ENCODE measurements around the gene C1QTNF8. TPM values are rescaled to one million over a fixed set of nuclear protein-coding genes. Genes with fewer than 3 reads are reported as not detected.

The C1QTNF8 gene
- total RNA-seq, 1 experiment from 2014 or later: 0.39 TPM

- H3K27ac ChIP-seq (ENCODE audit: low read length): no peak overlapping the region
- BruUV-seq (replicated peaks): no TSS peak
- in situ Hi-C loops (cut with HindIII; ENCODE audit: low pct_unique_long_range_greater_than_20kb, low sequenced_read_pairs) (no loop called here), intact Hi-C loops (cut with micrococcal nuclease; ENCODE audit: unreplicated experiment) (no loop called here)
- H3K9me3 ChIP-seq (ENCODE audit: control insufficient read depth, insufficient read depth, low read depth, low read length): no peaks in the 10 kb centered on the region
- CTCF ChIA-PET: no interaction called here
- POLR2A ChIA-PET: no interaction called here
- DNase-seq (ENCODE audit: low read depth, low spot score): no peak
- no peaks in the 10 kb centered on the region for H3K36me3 ChIP-seq (ENCODE audit: control insufficient read depth, insufficient read depth, low read length)
- H3K27me3 ChIP-seq (ENCODE audit: control insufficient read depth, insufficient read depth, low read length): no peaks in the 10 kb centered on the region
- no peak; the same call in 1 of the 2 replicates for ATAC-seq
- peaks cover 10% of the 10 kb centered on the region for H3K4me1 ChIP-seq (ENCODE audit: control insufficient read depth, insufficient read depth, low read length)
- TF ChIP-seq REST (IDR thresholded peaks at IDR 0.05; ENCODE audit: insufficient read depth in 1 of 2, low read depth in 2 of 2, low read length in 1 of 2) (no peak), SIN3A (IDR thresholded peaks at IDR 0.05; ENCODE audit: borderline replicate concordance, insufficient read depth, low read depth, low read length) (no peak), TCF7L2 (IDR thresholded peaks at IDR 0.05; ENCODE audit: low read depth, low read length) (no peak), POLR2AphosphoS5 (IDR thresholded peaks at IDR 0.05; ENCODE audit: low read depth, low read length) (no peak)
- TF ChIP-seq, protein P1, sequence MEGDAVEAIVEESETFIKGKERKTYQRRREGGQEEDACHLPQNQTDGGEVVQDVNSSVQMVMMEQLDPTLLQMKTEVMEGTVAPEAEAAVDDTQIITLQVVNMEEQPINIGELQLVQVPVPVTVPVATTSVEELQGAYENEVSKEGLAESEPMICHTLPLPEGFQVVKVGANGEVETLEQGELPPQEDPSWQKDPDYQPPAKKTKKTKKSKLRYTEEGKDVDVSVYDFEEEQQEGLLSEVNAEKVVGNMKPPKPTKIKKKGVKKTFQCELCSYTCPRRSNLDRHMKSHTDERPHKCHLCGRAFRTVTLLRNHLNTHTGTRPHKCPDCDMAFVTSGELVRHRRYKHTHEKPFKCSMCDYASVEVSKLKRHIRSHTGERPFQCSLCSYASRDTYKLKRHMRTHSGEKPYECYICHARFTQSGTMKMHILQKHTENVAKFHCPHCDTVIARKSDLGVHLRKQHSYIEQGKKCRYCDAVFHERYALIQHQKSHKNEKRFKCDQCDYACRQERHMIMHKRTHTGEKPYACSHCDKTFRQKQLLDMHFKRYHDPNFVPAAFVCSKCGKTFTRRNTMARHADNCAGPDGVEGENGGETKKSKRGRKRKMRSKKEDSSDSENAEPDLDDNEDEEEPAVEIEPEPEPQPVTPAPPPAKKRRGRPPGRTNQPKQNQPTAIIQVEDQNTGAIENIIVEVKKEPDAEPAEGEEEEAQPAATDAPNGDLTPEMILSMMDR (IDR thresholded peaks at IDR 0.05): no peak
- H3K4me3 ChIP-seq (ENCODE audit: low read depth in 2 of 2, low read length in 2 of 2): no peak overlapping the region
These were observed 31.1 kb upstream of the C1QTNF8 start for GRCh38 chr16:1127101-1127500.

- H3K27ac ChIP-seq (ENCODE audit: low read length): no peak overlapping the region
- in situ Hi-C loops (cut with HindIII; ENCODE audit: low pct_unique_long_range_greater_than_20kb, low sequenced_read_pairs): no loop called here
- ChIA-PET CTCF (no interaction called here), POLR2A (no interaction called here)
- no peaks in the 10 kb centered on the region for H3K9me3 ChIP-seq (ENCODE audit: control insufficient read depth, insufficient read depth, low read depth, low read length)
- intact Hi-C loops (cut with micrococcal nuclease; ENCODE audit: unreplicated experiment): no loop called here
- DNase-seq (ENCODE audit: low read depth, low spot score) (no peak), ATAC-seq (peak; percentile 11; the same call in 1 of the 2 replicates)
- H3K36me3 ChIP-seq (ENCODE audit: control insufficient read depth, insufficient read depth, low read length): no peaks in the 10 kb centered on the region
- H3K27me3 ChIP-seq (ENCODE audit: control insufficient read depth, insufficient read depth, low read length): no peaks in the 10 kb centered on the region
- TF ChIP-seq SIN3A (IDR thresholded peaks at IDR 0.05; ENCODE audit: borderline replicate concordance, insufficient read depth, low read depth, low read length): no peak
- TF ChIP-seq, protein P1 (IDR thresholded peaks at IDR 0.05): no peak
- no peak for TF ChIP-seq POLR2AphosphoS5 (IDR thresholded peaks at IDR 0.05; ENCODE audit: low read depth, low read length)
- TF ChIP-seq TCF7L2 (IDR thresholded peaks at IDR 0.05; ENCODE audit: low read depth, low read length): no peak
- TF ChIP-seq REST (IDR thresholded peaks at IDR 0.05; ENCODE audit: insufficient read depth in 1 of 2, low read depth in 2 of 2, low read length in 1 of 2): no peak
- no peak overlapping the region for H3K4me3 ChIP-seq (ENCODE audit: low read depth in 2 of 2, low read length in 2 of 2)
- BruUV-seq (replicated peaks): no TSS peak
- peaks cover 10% of the 10 kb centered on the region for H3K4me1 ChIP-seq (ENCODE audit: control insufficient read depth, insufficient read depth, low read length)
These were observed 30.5 kb upstream of the C1QTNF8 start for GRCh38 chr16:1126586-1126985.
